NCI-H345 treated with DMSO at 0.1 percent for 48 hours (cell line): ENCODE results near the gene MFAP2.

Experiments
- DNase-seq: peaks from one replicate; lab custom pipeline; 2025; ENCODE audit not compliant: unreplicated experiment; lab: John Stamatoyannopoulos, UW

Gene MFAP2

GRCh38 chr1:17008208-17008855 lies 27.9 kb upstream of the MFAP2 start:
- DNase-seq = no peak

GRCh38 chr1:17007121-17007520 lies 26.7 kb upstream of the MFAP2 start:
- no peak for DNase-seq

- no peak for DNase-seq
Observed at GRCh38 chr1:17005365-17005740, 24.9 kb upstream of the MFAP2 start.

- no peak for DNase-seq
Observed at GRCh38 chr1:17004466-17005364, 24.3 kb upstream of the MFAP2 start.

GRCh38 chr1:17002524-17002902 lies 22.1 kb upstream of the MFAP2 start:
- DNase-seq = no peak

GRCh38 chr1:17001760-17002523 lies 21.5 kb upstream of the MFAP2 start:
- no peak for DNase-seq

- no peak for DNase-seq
Observed at GRCh38 chr1:16999863-17000262, 19.4 kb upstream of the MFAP2 start.

- DNase-seq = no peak
Observed at GRCh38 chr1:16998589-16998988, 18.2 kb upstream of the MFAP2 start.

GRCh38 chr1:16996845-16997244 lies 16.4 kb upstream of the MFAP2 start:
- DNase-seq = no peak

GRCh38 chr1:16993521-16994038 lies 13.2 kb upstream of the MFAP2 start:
- no peak for DNase-seq

GRCh38 chr1:16992675-16993074 lies 12.3 kb upstream of the MFAP2 start:
- no peak for DNase-seq

- no peak for DNase-seq
Observed at GRCh38 chr1:16992102-16992501, 11.7 kb upstream of the MFAP2 start.

- no peak for DNase-seq
Observed at GRCh38 chr1:16991571-16991970, 11.2 kb upstream of the MFAP2 start.

GRCh38 chr1:16989676-16990391 lies 9.4 kb upstream of the MFAP2 start:
- no peak for DNase-seq

GRCh38 chr1:16988210-16988609 lies 7.8 kb upstream of the MFAP2 start:
- DNase-seq = no peak

- DNase-seq = no peak
Observed at GRCh38 chr1:16986962-16987361, 6.5 kb upstream of the MFAP2 start.

- no peak for DNase-seq
Observed at GRCh38 chr1:16986560-16986959, 6.1 kb upstream of the MFAP2 start.

GRCh38 chr1:16986113-16986512 lies 5.7 kb upstream of the MFAP2 start:
- DNase-seq = no peak

GRCh38 chr1:16984717-16985116 lies 4.3 kb upstream of the MFAP2 start:
- no peak for DNase-seq

GRCh38 chr1:16983649-16984048 lies 3.2 kb upstream of the MFAP2 start:
- no peak for DNase-seq

GRCh38 chr1:16982902-16983301 lies 2.5 kb upstream of the MFAP2 start:
- DNase-seq = no peak
